Activated CD8-positive, alpha-beta memory T cell treated with anti-CD3 and anti-CD28 coated beads, Interleukin-2, amount 10 ng/mL, durations not matched to agents 7 days and 5 days (primary cell): ENCODE data around the gene MEG3. TPM values are rescaled to one million over a fixed set of nuclear protein-coding genes. Genes with fewer than 3 reads are reported as not detected.

Experiments
- ATAC-seq: fragments of 150-1000 bp; cut with Tn5 transposase; one replicate; pipeline ENCODE4 v1.10.0; 2021; ENCODE audit warnings: moderate library complexity
- CTCF ChIA-PET: fragments of 350-600 bp; sonication (Branson Sonifier 250); formaldehyde crosslinking; loops from one replicate; lab custom pipeline; 2021; ENCODE audit warnings: antibody characterized with exemption; lab: Charles Lee
- DNase-seq: peaks from one replicate; pipeline ENCODE4 v3.0.0-alpha.2; 2020
- H3K27ac Mint-ChIP-seq: one replicate; pipeline ENCODE4 v1.8.0; 2021; ENCODE audit warnings: mild to moderate bottlenecking, mixed read lengths
- H3K27me3 Mint-ChIP-seq: one replicate; pipeline ENCODE4 v1.8.0; 2021; ENCODE audit warnings: mixed read lengths
- H3K36me3 Mint-ChIP-seq: one replicate; pipeline ENCODE4 v1.8.0; 2021; ENCODE audit warnings: mild to moderate bottlenecking, mixed read lengths
- H3K4me1 Mint-ChIP-seq: one replicate; pipeline ENCODE4 v1.8.0; 2021; ENCODE audit warnings: mixed read lengths
- H3K4me3 Mint-ChIP-seq: one replicate; pipeline ENCODE4 v1.8.0; 2021; ENCODE audit warnings: mild to moderate bottlenecking, moderate library complexity, mixed read lengths
- H3K9me3 Mint-ChIP-seq: one replicate; pipeline ENCODE4 v1.8.0; 2022; ENCODE audit warnings: low read depth, mixed read lengths
- total RNA-seq, 2 experiments: library from RNA; stranded (reverse); gene quantifications; one replicate each; pipeline ENCODE4 v1.2.3, GENCODE V29; 2021

The MEG3 gene
- total RNA-seq, 2 experiments from 2014 or later = not detected

- no peaks in the 10 kb centered on the region for H3K27me3 Mint-ChIP-seq
- no peaks in the 10 kb centered on the region for H3K9me3 Mint-ChIP-seq
- DNase-seq (no peak), ATAC-seq (no peak)
- peaks cover 10% of the 10 kb centered on the region for H3K4me1 Mint-ChIP-seq
- CTCF ChIA-PET = no interaction called here
- H3K4me3 Mint-ChIP-seq = no peak overlapping the region
- H3K27ac Mint-ChIP-seq = no peak overlapping the region
- no peaks in the 10 kb centered on the region for H3K36me3 Mint-ChIP-seq
Observed at GRCh38 chr14:100845341-100845740, 19.4 kb downstream of the MEG3 start.

GRCh38 chr14:100846309-100846859 is 20.5 kb downstream of the MEG3 start:
- H3K9me3 Mint-ChIP-seq = no peaks in the 10 kb centered on the region
- H3K36me3 Mint-ChIP-seq = no peaks in the 10 kb centered on the region
- H3K4me3 Mint-ChIP-seq = no peak overlapping the region
- no peak overlapping the region for H3K27ac Mint-ChIP-seq
- CTCF ChIA-PET = no interaction called here
- no peak for ATAC-seq
- H3K4me1 Mint-ChIP-seq = peaks cover 10% of the 10 kb centered on the region
- DNase-seq = no peak
- H3K27me3 Mint-ChIP-seq = no peaks in the 10 kb centered on the region

DNA sequence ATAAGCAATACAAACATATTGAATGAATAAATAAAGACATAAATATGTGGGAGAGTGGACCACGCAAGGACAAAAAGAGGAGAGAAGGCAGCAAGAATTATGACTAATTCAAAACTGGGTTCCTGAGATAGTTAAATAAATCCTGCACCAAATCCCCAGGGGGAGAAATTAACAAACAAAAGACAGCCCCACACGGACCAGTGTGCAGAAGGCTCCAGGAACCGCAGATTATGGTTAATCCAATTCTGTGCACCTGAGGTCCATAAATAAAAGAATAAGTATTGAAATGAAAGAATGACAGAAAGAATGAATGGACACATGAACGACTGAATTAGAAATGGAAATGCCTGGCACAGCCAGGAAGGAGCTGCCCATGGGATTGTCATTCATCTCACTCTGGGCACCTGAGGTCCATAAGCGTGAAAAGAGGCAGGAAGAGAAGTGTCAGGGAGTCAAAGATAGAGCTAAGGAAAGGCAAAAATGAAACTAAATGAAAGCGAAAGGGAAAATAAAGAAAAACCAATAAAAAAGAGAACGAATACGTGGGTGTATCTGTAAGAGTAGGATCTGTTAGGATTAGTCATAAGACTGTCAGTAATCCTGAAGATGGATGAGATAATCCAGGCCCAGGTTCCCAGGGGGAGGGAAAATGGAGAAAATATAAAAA is 23.3 kb downstream of the MEG3 start:
- H3K9me3 Mint-ChIP-seq = no peaks in the 10 kb centered on the region
- H3K4me1 Mint-ChIP-seq = peaks cover 3% of the 10 kb centered on the region
- no peak for DNase-seq
- H3K27ac Mint-ChIP-seq = no peak overlapping the region
- CTCF ChIA-PET = no interaction called here
- H3K27me3 Mint-ChIP-seq = no peaks in the 10 kb centered on the region
- H3K36me3 Mint-ChIP-seq = no peaks in the 10 kb centered on the region
- no peak overlapping the region for H3K4me3 Mint-ChIP-seq
- ATAC-seq = peak; percentile 75

GRCh38 chr14:100850841-100851585 is 25.1 kb downstream of the MEG3 start:
- Mint-ChIP-seq H3K27ac (no peak overlapping the region), H3K9me3 (no peaks in the 10 kb centered on the region), H3K27me3 (no peaks in the 10 kb centered on the region), H3K4me1 (no peaks in the 10 kb centered on the region), H3K4me3 (no peak overlapping the region), H3K36me3 (no peaks in the 10 kb centered on the region)
- DNase-seq = peak; percentile 85
- peak; percentile 86 for ATAC-seq
- CTCF ChIA-PET = interaction anchor here (0.6 to 2.3 kb wide), 5 partner anchors 9 to 776 kb away, joined by 3 to 8 read pairs (median 4); no protein-coding TSS in a partner anchor

- ATAC-seq (no peak), DNase-seq (no peak)
- CTCF ChIA-PET = interaction anchor here (1.5 to 2.3 kb wide), 4 partner anchors 9 to 384 kb away, joined by 4 to 8 read pairs (median 6); no protein-coding TSS in a partner anchor
- no peaks in the 10 kb centered on the region for H3K4me1 Mint-ChIP-seq
- H3K9me3 Mint-ChIP-seq = no peaks in the 10 kb centered on the region
- H3K36me3 Mint-ChIP-seq = no peaks in the 10 kb centered on the region
- no peak overlapping the region for H3K4me3 Mint-ChIP-seq
- H3K27me3 Mint-ChIP-seq = no peaks in the 10 kb centered on the region
- H3K27ac Mint-ChIP-seq = no peak overlapping the region
Observed at GRCh38 chr14:100851586-100851916, 25.6 kb downstream of the MEG3 start.

- Mint-ChIP-seq H3K27ac (no peak overlapping the region), H3K9me3 (no peaks in the 10 kb centered on the region), H3K4me1 (no peaks in the 10 kb centered on the region), H3K27me3 (no peaks in the 10 kb centered on the region), H3K4me3 (no peak overlapping the region), H3K36me3 (no peaks in the 10 kb centered on the region)
- ATAC-seq = no peak
- no peak for DNase-seq
- CTCF ChIA-PET = interaction anchor here (1.6 to 2.3 kb wide), 3 partner anchors 10 to 50 kb away, joined by 4 to 7 read pairs (median 4); no protein-coding TSS in a partner anchor
Observed at GRCh38 chr14:100851946-100852620, 26.2 kb downstream of the MEG3 start.

DNA sequence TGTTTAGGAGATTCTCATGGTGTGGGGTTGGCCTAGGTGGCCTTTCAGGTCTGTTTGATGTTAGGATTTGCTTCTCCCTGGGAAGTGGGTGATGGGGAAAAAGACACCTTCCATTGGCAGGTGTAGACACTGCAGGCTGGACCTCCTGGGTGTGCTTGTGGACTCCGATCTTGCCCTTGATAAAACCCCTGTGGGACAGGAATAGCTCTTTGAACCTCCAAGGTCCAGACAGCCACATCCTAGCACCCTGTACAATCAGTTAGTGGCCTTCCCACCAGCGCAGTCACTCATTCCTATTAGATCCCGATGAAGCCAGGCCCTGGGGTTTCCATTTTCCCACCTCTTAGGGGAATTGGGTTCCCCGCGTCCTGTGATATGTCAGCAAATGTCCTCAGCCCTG is 28.5 kb downstream of the MEG3 start:
- Mint-ChIP-seq H3K36me3 (no peaks in the 10 kb centered on the region), H3K27ac (no peak overlapping the region), H3K27me3 (no peaks in the 10 kb centered on the region), H3K4me3 (no peak overlapping the region), H3K4me1 (no peaks in the 10 kb centered on the region), H3K9me3 (no peaks in the 10 kb centered on the region)
- CTCF ChIA-PET = interaction anchor here (0.8 to 1.5 kb wide), 2 partner anchors 773 to 783 kb away, joined by 3 to 4 read pairs; no protein-coding TSS in a partner anchor
- no peak for ATAC-seq
- DNase-seq = no peak

- H3K27me3 Mint-ChIP-seq = no peaks in the 10 kb centered on the region
- DNase-seq (no peak), ATAC-seq (no peak)
- no peaks in the 10 kb centered on the region for H3K9me3 Mint-ChIP-seq
- no peak overlapping the region for H3K4me3 Mint-ChIP-seq
- CTCF ChIA-PET = interaction anchor here (0.8 to 1.5 kb wide), 2 partner anchors 772 to 782 kb away, joined by 3 to 4 read pairs; no protein-coding TSS in a partner anchor
- no peaks in the 10 kb centered on the region for H3K36me3 Mint-ChIP-seq
- H3K4me1 Mint-ChIP-seq = no peaks in the 10 kb centered on the region
- H3K27ac Mint-ChIP-seq = no peak overlapping the region
Observed at GRCh38 chr14:100855256-100855930, 29.5 kb downstream of the MEG3 start.

- Mint-ChIP-seq H3K9me3 (no peaks in the 10 kb centered on the region), H3K4me1 (no peaks in the 10 kb centered on the region), H3K4me3 (no peak overlapping the region), H3K27me3 (no peaks in the 10 kb centered on the region), H3K36me3 (no peaks in the 10 kb centered on the region), H3K27ac (no peak overlapping the region)
- CTCF ChIA-PET = no interaction called here
- DNase-seq (no peak), ATAC-seq (no peak)
Observed at GRCh38 chr14:100856056-100856950, 30.4 kb downstream of the MEG3 start.

GRCh38 chr14:100857233-100857922 is 31.5 kb downstream of the MEG3 start:
- Mint-ChIP-seq H3K27ac (no peak overlapping the region), H3K9me3 (no peaks in the 10 kb centered on the region), H3K36me3 (no peaks in the 10 kb centered on the region), H3K4me1 (no peaks in the 10 kb centered on the region), H3K4me3 (no peak overlapping the region), H3K27me3 (no peaks in the 10 kb centered on the region)
- CTCF ChIA-PET = no interaction called here
- ATAC-seq (no peak), DNase-seq (no peak)

- Mint-ChIP-seq H3K36me3 (no peaks in the 10 kb centered on the region), H3K4me3 (no peak overlapping the region), H3K27ac (no peak overlapping the region), H3K9me3 (no peaks in the 10 kb centered on the region), H3K27me3 (no peaks in the 10 kb centered on the region), H3K4me1 (no peaks in the 10 kb centered on the region)
- CTCF ChIA-PET = no interaction called here
- DNase-seq (no peak), ATAC-seq (no peak)
Observed at GRCh38 chr14:100857923-100858837, 32.3 kb downstream of the MEG3 start.
